Stimulated activated CD4-positive, alpha-beta T cell treated with anti-CD3 and anti-CD28 coated beads, Interleukin-12 subunit alpha, Interleukin-12 subunit beta, amount 100 ng/mL, for 4 hours (primary cell): ENCODE data around the gene METTL22.
"Not testable (repeated sequence)": the region's sequence is repeated elsewhere in the genome, so short reads cannot be mapped to it uniquely, and the experiment has no call there.

Experiments
- DNase-seq: peaks from one replicate; pipeline ENCODE4 v3.0.0-alpha.2; 2020

The METTL22 gene

DNA sequence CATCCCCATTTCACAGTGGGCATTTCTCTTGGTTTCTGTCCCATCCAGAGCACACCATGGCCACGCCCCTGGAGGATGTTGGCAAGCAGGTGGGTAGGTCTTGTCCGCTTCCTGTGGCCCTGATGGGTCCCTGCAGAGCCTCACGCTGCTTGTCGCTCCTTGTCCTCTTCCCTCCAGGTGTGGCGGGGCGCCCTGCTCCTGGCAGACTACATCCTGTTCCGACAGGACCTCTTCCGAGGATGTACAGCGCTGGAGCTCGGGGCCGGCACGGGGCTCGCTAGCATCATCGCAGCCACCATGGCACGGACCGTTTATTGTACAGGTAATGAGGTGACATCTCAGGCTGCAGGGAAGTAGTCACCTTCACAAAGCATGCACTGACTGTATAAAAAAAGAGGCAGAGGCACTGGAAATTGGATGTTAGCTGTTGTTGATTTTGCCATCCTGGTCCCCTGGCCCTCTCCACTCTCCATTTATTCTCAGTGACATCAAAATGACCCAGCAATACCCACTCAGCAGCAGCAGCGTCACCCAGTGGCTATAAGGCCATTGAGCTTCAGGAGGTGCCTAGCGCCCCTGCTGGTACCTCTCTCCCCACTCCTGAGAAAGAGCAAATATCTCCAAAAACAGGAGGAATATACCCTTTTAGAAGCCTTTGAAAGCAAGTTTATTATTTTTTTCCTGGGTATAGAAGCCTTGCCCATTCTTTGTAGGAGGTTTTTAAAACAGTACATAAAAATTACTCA lies 13.7 kb downstream of the METTL22 start:
- no peak for DNase-seq

DNA sequence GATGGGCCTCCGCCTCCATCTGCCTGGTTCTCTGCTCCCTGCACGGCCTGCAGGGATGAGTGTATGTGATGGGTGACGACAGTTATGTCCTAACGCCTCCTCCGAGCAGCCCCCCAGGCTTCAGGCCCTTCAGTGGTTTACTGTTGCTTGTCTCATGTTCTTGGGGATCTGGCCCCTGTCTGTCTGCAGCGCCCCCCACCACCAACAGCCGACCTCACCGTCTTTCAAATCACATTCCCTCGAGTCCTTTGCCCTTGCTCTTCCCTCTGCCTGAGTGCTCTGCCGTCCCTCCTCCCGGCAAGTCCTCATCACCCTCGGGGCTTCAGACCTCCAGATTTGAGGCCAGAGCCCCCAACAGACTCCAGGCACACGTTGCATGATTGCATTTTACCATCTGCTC lies 18.2 kb downstream of the METTL22 start:
- DNase-seq: no peak

DNA sequence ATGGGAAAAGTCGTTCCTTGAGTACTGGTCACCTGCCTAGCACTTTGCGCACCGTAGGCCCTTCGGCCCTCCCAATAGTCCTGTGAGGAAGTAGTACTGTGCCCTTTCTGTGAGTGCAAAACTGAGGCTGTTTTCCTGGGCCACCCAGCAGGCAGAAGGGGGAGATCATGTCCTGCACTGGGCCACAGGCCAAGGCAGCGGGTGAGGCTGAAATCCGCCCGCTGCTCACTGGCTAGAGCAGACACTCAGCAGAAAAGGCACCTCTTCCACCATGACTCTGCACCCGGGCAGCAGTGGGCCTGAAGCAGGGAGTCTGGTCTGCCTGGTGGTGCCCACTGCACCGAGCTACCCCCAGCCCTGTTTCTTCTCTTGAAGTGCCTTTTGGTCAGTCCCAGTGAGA lies 20.2 kb downstream of the METTL22 start:
- DNase-seq: no peak

DNA sequence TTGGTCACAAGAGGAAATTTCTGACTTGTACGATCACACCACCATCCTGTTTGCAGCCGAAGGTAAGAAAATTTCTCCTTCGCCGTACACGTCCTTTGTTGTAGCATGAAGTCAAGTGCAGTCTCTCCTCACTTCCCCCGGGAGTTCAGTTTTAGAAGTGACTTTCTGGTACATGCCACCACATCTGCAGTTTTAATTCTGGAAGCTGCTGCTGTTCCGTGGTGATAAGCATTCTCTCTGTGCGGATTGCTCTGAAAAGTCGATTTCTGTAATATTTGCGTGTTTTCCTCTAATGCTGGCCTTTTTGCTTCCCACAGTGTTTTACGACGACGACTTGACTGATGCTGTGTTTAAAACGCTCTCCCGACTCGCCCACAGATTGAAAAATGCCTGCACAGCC lies 20.6 kb downstream of the METTL22 start:
- no peak for DNase-seq

DNA sequence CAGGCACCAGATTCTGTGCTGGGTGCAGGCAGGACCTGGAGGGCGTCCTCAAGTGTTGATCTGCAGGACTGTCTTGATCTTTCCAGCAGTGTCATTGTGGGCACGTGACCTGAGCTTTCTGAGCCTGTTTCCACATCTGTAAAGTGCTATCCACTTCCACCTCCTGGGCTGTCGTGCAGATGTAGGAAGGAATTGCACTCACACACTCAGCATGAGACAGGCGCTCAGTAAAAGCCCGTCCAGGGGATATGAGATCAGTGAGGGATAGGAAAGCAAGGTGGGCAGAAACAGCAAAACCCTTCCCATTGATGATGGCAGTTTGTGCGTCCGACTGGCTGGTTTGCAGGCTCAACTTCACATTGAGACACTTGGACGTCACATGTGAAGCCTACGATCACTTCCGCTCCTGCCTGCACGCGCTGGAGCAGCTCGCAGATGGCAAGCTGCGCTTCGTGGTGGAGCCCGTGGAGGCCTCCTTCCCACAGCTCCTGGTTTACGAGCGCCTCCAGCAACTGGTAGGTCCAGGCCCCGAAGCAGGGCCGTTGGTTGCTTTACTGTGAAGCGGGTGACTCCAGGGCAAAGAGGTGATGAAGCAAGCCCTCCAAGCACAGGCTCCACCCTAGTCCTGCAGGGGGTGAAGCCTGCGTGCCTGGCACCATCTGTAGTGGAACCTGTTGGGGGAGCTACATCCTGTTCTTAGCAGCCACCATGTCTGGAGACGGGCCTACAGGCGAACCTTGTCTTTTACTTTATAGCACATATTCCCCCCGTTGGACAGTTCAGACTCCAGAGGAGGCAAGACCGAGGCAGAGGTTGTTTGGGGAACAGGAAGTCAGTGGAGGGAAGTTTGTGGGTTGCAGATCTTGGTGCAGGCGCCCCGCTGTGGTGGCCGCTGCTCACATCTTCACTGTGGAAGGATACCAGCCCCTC lies 23.0 kb downstream of the METTL22 start:
- no peak for DNase-seq

DNA sequence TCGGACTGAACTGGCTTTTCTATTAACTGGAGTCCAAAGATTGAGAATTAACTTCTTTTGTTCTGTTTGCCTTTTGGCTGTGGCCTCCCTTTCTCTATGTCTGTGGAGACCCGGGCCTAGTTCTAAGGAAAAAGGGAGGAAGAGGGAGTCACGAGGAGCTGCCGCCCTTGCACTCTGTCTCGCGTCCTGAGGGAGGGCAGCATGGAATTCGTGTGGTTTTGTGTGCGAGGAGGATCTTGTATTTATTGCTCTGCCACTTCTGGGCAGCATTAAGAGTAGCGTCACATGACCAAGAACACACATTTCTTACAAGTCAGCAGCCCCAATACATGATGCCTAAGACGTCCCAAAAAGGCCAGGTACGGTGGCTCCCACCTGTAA lies 23.6 kb downstream of the METTL22 start:
- no peak for DNase-seq

DNA sequence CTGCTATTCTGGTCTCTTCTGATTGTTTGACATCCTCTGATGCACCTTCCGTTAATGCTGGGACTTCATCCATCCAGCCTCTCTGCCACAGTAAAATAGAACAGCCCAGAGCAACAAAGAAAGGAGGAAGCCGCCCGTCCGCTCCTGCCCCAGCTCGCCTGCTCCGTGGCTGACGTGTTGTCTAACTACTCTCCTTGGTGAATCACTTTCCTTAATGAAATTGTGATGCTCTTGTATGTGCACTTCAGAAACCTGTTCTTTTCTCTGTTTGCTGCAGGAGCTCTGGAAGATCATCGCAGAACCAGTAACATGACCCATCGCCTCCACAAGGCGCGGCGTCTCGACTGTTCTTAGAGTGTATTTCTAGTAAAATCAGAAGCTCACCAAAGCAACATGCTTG lies 24.3 kb downstream of the METTL22 start:
- no peak for DNase-seq

DNA sequence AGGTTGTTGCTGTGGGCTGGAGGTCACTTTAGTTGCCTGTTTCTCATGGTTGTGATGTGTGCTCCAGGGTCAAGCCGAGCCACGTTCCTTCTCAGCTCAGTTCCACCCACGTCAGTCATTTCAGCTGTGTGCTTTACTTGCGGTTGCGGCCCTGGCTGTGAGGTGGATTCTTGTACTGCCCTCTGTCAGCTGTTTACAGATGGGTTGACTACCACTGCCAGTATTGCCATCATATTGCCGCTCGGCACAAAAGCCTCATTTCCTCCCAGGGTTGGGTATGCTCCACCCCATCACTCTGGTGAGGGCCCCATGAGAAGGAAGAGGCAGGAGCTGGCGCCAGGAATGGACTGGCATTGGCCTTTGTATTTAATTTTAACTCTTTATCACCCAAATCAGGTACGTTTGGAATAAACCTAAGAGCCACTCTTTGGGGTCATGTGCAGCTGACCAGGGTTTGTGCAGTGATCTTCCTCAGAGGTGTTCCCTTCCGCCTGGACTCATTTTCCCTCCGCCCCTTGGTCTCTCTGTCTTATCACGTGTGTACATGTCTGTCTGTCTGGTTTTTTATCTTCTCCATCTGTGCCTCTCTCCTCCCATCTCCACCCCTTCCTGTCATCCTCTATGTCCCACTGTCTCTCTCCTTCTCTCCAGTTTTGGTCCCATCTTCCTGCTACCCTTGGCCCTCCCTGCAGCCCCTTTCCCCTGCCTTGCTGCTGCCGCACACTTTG lies 25.0 kb downstream of the METTL22 start:
- DNase-seq: no peak

DNA sequence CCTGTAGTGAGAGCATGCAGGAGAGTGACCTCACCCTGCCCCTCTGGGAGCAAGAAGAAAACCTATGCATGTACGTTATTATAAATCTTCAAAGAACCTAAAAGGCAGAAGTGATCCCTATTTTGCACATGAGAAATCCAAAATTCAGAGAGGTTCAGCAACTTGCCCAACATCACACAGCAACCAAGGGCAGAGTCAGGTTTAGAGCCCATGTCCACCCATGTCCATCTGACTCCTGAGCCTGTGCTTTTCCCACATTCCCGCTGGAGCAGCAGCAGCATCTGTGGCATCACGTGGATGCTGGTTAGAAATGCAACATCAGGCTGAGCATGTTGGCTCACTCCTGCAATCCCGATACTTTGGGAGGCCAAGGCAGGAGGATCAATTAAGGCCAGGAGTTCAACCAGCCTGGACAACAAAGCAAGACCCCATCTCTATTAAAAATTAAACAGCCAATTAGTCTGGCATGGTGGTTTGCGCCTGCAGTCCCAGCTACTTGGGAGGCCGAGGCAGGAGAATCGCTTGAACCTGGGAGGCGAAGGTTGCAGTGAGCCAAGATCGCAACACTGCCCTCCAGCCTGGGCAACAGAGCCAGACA lies 26.3 kb downstream of the METTL22 start:
- DNase-seq: no peak

DNA sequence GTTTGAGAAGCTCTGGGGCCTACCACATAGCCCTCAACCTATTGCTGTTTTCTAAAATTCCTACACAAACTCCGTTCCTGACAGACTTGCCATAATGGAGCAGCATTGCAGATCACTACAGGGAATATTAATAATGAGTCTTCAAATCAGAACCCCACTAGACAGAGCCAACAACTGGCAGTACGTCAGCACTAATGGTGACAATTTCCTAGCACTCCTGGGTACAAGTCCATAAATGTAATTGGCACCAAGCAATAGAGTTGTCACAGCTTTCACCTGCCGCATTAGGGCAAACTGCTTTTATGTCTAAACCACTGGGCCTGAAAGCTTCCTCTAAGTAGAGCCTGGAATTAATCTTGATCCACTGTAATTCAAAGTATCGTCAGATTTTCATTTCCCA lies 27.4 kb downstream of the METTL22 start:
- no peak for DNase-seq

DNA sequence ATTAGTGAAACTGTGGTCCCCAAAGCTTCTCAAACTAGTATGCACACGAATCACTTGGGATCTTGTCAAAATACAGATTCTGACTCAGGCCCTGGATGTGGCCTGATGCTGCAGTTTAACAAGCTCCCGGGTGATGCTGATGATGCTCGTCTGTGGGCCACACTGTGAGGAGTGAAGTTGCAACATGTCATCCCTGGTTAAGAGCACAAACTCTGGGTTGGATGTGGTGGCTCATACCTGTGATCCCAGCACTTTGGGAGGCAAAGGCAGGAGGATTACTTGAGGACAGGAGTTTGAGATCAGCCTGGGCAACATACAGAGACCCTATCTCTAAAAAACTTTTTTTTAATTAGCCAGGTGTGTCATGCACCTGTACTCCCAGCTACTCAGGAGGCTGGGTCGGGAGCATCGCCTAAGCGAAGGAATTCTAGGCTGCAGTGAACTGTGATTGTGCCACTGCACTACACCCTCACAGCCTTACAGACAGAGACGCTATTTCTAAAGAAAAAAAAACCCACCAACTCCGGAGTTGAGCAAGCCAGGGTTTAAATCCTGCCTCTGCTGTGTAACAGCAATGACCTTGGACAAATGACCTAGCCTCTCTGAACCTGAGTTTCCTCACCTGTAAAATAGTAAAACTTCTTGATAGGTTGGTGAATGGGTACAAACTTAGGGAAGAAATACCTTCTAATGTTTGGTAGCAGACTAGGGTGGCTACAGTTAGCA lies 28.5 kb downstream of the METTL22 start:
- DNase-seq: no peak

DNA sequence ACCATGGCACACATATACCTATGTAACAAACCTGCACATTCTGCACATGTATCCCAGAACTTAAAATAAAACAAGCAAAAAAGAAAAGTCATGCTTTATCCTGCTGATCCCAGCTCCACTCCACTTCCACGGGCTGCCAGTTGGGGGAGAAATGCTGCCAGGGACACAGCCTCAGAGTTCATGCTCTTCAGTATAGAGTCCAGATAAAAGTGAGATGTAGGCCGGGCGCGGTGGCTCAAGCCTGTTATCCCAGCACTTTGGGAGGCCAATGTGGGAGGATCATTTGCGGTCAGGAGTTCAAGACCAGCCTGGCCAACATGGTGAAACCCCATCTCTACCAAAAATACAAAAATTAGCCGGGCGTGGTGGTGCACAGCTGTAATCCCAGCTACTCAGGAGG lies 30.5 kb downstream of the METTL22 start:
- DNase-seq: not testable (repeated sequence)

DNA sequence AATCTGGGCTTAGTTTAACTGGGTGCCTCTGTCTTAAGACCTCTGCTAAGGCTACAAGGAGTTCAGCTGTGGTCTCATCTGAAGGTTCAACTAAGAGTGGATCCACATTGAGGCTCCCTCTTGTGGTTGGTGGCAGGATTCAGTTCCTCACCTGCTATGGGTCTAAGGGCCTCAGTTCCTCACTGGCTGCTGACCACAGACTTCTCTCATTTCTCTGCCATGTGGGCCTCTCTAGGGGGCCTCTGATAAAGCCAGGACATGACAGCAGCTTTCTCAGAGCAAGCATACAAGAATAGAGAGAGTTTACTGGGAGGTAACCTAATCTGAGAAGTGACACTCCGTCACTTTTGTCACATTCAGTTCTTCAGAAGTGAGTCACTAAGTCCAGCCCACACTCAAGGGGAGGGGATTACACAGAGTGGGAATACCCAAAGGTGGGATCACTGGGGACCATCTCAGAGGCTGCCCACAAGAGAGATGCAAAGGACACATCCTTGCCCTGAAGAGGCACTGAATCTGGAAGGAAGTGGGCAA lies 33.8 kb downstream of the METTL22 start:
- DNase-seq: no peak

DNA sequence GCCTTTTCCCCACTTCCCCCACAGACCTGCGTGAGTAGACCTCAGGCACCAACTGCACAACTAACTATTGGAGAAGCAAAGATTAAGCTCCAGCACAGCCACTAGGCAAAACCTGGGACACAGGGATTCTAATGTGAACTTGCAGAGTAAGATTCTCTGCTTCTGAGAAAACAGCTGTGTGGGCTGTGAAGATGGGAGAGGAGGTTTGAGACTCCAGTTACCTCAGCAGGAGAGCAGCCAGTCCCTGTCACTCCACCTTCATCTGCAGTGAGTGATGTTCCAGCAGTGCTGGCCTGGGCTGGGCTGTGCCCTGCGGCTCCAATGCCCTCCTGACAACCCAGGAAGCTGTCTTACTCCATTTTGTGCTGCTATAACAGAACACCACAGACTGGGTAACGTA lies 34.9 kb downstream of the METTL22 start:
- DNase-seq: no peak

DNA sequence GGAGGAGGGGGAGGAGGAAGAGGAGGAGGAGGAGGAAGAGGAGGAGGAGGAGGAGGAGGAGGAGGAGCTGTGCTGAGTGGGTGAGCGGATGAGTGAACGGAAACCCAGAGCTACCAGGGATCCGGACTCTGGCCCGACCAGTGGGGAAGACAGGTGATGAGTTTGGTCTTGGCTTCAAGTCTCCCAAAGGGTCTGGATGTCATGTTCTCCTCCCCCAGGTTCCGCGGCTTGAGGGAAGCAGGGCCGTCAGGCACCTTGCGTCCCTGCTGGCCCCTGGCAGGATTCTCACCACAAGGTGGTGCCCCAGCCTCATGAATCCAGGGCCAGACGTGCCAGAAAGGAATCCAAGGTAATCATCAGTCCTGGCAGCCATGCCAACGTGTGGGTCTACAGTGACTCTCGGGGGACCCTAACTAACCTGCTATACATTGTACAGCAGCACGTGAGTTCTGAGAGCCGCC lies 39.4 kb downstream of the METTL22 start:
- peak; percentile 38 for DNase-seq

DNA sequence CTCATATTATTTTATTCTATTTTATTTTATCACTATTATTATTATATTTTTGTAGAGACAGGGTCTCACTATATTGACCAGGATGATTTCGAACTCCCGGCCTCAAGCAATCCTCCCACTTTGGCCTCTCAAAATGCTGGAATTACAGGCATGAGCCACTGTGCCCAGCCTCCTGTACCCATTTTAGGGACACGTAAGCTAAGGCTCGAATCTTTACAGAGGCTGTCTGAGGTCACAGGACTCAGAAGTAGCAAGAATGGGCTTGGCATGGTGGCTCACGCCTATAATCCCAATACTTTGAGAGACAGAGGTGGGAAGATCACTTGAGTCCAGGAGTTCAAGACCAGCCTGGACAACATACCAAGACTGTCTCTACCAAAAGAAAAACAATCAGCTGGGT lies 40.2 kb downstream of the METTL22 start:
- no peak for DNase-seq

DNA sequence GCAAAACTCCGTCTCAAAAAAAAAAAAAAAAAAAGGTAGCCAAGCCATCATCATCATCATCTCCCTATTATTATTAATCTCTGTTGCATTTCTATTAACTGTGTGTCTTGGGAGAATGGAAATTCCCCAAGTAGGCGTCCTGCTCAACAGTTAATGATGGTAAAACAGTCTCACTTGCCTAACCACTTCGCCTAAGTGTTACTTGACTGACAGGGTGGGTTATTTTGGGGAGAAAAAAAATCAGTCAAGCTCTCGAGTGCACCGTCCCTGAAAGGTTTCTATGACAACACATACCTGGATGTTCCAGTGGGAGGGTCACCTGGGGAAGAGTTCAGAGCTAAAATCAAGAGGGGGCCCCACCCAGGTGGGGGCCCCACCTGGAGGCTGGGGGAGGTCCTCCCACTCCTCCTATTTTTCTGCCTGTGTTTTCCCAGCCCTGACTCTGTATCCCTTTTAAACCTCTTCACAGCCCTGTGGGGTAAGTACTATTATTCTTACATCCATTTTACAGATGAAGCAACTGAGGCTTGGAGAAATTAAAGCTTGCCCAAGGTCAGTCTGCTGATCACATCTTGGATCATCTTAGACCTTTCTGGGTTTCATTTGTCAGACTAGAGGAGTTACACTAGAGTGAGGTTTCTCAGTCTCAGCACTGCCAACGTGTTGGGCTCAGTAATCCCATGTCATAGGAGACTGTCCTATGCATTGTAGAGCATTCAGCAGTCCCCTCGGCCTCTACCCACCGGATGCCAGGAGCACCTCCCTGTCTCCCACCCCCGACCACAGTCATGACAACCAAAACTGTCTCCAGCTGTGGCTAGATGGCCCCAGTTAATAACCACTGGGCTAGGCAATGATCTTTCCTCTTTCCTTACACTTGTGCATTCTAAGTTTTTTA lies 41.9 kb downstream of the METTL22 start:
- no peak for DNase-seq

DNA sequence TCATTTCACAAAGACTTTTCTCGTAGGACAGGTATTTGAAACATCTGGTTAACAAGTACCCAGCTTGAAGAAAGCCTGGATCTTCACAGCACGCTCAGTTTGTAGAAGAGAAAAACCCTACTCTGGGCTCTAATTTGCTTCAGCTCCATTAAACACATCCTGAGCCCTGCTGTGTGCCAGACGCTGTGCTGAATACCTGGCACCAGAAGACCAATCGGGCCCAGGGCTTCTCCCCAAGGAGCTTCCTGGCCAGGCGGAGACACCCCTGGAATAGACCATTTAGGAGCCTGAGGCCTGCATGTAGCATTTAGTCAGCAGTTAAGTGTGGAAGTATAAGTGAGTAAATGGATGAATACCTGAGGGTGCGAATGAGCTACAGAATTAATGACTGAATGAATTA lies 44.0 kb downstream of the METTL22 start:
- DNase-seq: no peak

DNA sequence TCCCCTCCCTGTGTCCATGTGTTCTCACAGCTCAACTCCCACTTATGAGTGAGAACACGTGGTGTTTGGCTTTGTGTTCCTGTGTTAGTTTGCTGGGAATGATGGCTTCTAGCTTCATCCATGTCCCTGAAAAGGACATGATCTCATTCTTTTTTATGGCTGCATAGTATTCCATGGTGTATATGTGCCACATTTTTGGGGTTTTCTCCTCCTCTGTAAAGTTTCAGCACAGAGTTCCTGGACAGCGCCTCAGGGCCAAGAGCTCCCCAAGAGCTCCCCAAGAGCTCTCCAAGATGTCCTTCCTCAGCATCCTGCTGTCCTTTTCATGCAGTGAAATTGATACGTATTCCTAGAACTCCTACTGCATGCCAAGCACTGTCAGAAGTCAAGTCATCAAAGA lies 46.0 kb downstream of the METTL22 start:
- no peak for DNase-seq

DNA sequence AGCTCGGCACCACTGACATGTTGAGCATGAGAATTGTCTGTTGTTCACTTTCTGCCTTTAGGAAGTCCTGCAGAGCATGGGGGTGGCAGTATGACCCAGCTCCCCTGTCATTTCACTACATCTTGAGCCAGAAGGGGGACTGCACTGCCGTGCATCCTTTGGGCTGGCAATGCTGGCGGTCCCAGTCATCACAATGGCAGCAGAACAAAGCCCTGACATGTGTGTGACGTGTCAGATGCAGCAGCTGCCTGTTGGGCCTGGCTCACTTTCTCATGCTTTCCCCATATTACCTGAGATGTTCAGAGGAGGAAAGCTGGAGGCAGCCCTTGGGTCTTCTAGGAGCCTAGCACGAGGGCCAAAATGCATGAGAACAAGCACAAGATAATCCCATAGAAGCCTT lies 46.6 kb downstream of the METTL22 start:
- DNase-seq: no peak

DNA sequence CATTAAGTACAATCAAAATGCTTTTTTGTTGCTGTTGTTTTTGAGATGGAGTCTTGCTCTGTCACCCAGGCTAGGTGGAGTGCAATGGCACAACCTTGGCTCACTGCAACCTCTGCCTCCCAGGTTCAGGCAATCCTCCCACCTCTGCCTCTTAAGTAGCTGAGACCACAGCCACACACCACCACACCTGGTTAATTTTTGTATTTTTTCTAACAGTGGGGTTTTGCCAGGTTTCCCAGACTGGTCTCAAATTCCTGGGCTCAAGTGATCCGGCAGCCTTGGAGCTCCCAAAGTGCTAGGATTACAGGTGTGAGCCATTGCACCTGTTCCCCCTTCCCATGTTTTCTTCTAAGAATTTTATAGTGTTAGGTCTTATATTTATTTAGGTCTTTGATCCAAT lies 48.0 kb downstream of the METTL22 start:
- no peak for DNase-seq
